Liver (tissue), 3 donors: Measurements from ENCODE around the gene RNF41.

Experiments
- CTCF ChIP-seq: fragments of 150-350 bp; IDR thresholded peaks from 2 replicates; pipeline ENCODE4 v1.5.1; 2017; ENCODE audit warnings: improper control_type of control experiment, low read depth, low read length; ENCODE audit not compliant: missing input control
- EGR1 ChIP-seq, 2 donors: IDR thresholded peaks; 2 replicates each; pipeline ENCODE4 v1.6.1; 2016 to 2018; ENCODE audit warnings: antibody characterized with exemption in 2 of 2, low read depth in 2 of 2
- FOXA2 ChIP-seq: IDR thresholded peaks from 2 replicates; pipeline ENCODE4 v1.6.1; 2016; ENCODE audit warnings: antibody characterized with exemption
- GABPA ChIP-seq, 2 donors: IDR thresholded peaks in 1 of 2; conservative IDR thresholded peaks in 1 of 2; 2 replicates each; pipeline ENCODE4 v1.6.1; 2016; ENCODE audit warnings: antibody characterized with exemption in 2 of 2, mild to moderate bottlenecking in 1 of 2, moderate library complexity in 1 of 2
- HNF4A ChIP-seq, 2 donors: conservative IDR thresholded peaks; 2 replicates each; pipeline ENCODE4 v1.6.1; 2016; ENCODE audit warnings: antibody characterized with exemption in 2 of 2, mild to moderate bottlenecking in 2 of 2
- HNF4G ChIP-seq: IDR thresholded peaks from 2 replicates; pipeline ENCODE4 v1.6.1; 2016; ENCODE audit warnings: antibody characterized with exemption
- JUND ChIP-seq, 2 donors: IDR thresholded peaks; 2 replicates each; pipeline ENCODE4 v1.6.1; 2016; ENCODE audit warnings: antibody characterized with exemption in 2 of 2
- MAX ChIP-seq: IDR thresholded peaks from 2 replicates; pipeline ENCODE4 v1.6.1; 2016; ENCODE audit warnings: antibody characterized with exemption
- RAD21 ChIP-seq, 2 donors: IDR thresholded peaks; 2 replicates each; pipeline ENCODE4 v1.6.1; 2016; ENCODE audit warnings: antibody characterized with exemption in 2 of 2, mild to moderate bottlenecking in 2 of 2
- YY1 ChIP-seq: IDR thresholded peaks from 2 replicates; pipeline ENCODE4 v1.6.1; 2016; ENCODE audit warnings: antibody characterized with exemption, mild to moderate bottlenecking
- TF ChIP-seq, protein P1 (sequence below): IDR thresholded peaks from 2 replicates; pipeline ENCODE4 v1.6.1; 2016; ENCODE audit warnings: antibody characterized with exemption, mild to moderate bottlenecking
- donor health status: healthy.
- donor health status: healthy.

DNA sequence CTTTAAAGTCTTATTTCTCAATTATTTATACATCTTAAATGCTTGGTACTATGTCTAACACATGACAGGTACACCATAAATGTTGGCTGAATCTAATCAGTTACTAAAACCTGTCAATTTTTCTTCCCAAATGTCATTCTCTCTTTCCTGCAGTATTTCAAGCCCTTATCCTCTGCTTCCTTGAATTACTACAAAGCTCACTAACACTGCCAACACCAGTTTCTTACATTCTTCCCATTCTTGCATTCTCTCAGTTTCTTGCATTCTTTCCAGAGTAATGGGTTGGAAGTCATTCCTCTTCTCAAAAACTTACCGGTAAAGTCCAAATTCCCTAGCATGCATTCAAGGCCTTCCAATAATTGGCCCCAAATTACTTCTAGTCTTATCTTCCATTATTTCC lies 22.9 kb downstream of the RNF41 start:
- TF ChIP-seq YY1, result no peak
- TF ChIP-seq GABPA (IDR thresholded peaks at IDR 0.05 in 1 of 2, conservative IDR thresholded peaks at IDR 0.05 in 1 of 2), result no peak
- no peak for TF ChIP-seq CTCF
- TF ChIP-seq, protein P1, sequence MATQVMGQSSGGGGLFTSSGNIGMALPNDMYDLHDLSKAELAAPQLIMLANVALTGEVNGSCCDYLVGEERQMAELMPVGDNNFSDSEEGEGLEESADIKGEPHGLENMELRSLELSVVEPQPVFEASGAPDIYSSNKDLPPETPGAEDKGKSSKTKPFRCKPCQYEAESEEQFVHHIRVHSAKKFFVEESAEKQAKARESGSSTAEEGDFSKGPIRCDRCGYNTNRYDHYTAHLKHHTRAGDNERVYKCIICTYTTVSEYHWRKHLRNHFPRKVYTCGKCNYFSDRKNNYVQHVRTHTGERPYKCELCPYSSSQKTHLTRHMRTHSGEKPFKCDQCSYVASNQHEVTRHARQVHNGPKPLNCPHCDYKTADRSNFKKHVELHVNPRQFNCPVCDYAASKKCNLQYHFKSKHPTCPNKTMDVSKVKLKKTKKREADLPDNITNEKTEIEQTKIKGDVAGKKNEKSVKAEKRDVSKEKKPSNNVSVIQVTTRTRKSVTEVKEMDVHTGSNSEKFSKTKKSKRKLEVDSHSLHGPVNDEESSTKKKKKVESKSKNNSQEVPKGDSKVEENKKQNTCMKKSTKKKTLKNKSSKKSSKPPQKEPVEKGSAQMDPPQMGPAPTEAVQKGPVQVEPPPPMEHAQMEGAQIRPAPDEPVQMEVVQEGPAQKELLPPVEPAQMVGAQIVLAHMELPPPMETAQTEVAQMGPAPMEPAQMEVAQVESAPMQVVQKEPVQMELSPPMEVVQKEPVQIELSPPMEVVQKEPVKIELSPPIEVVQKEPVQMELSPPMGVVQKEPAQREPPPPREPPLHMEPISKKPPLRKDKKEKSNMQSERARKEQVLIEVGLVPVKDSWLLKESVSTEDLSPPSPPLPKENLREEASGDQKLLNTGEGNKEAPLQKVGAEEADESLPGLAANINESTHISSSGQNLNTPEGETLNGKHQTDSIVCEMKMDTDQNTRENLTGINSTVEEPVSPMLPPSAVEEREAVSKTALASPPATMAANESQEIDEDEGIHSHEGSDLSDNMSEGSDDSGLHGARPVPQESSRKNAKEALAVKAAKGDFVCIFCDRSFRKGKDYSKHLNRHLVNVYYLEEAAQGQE, result no peak
- TF ChIP-seq JUND (IDR thresholded peaks at IDR 0.05), result no peak
- no peak for TF ChIP-seq RAD21 (IDR thresholded peaks at IDR 0.05)
- no peak for TF ChIP-seq HNF4G
- no peak for TF ChIP-seq FOXA2
- TF ChIP-seq EGR1 (IDR thresholded peaks at IDR 0.05; ENCODE audit: low read depth in 2 of 2), result no peak
- TF ChIP-seq HNF4A (conservative IDR thresholded peaks at IDR 0.05), result no peak
- TF ChIP-seq MAX, result no peak
